GM23338 (cell line): ENCODE data around the gene KCTD15. TPM values are rescaled to one million over a fixed set of nuclear protein-coding genes. Genes with fewer than 3 reads are reported as not detected.

Experiments
- ATAC-seq: fragments of 200-7000 bp; cut with Tn5 transposase; 3 replicates; pipeline ENCODE4 v1.9.1; 2020
- DNase-seq: peaks from one replicate; pipeline ENCODE4 v3.0.0-alpha.2; 2015; ENCODE audit warnings: low spot score
- H2AFZ ChIP-seq: fragments of 200-600 bp; sonication (generic); 2 replicates; pipeline ENCODE4 v1.8.0; 2016; ENCODE audit warnings: antibody characterized with exemption, mild to moderate bottlenecking, moderate library complexity
- H3F3A ChIP-seq: fragments of 200-600 bp; sonication (generic); replicated peaks from 2 replicates; pipeline ENCODE4 v1.8.0; 2017; ENCODE audit warnings: antibody characterized with exemption, mixed run types, low read depth
- H3K27ac ChIP-seq: fragments of 200-600 bp; sonication (generic); 2 replicates; pipeline ENCODE4 v1.6.1; 2016; ENCODE audit warnings: low read depth
- H3K27me3 ChIP-seq: fragments of 200-600 bp; sonication (generic); 2 replicates; pipeline ENCODE4 v1.8.0; 2016; ENCODE audit warnings: mild to moderate bottlenecking, mixed run types, moderate library complexity; ENCODE audit not compliant: insufficient read depth
- H3K36me3 ChIP-seq: fragments of 200-600 bp; sonication (generic); 2 replicates; pipeline ENCODE4 v1.8.0; 2016; ENCODE audit warnings: mild to moderate bottlenecking; ENCODE audit not compliant: insufficient read depth
- H3K4me1 ChIP-seq: fragments of 200-600 bp; sonication (generic); 2 replicates; pipeline ENCODE4 v1.8.0; 2016; ENCODE audit warnings: mild to moderate bottlenecking, moderate library complexity; ENCODE audit not compliant: insufficient read depth
- H3K4me2 ChIP-seq: fragments of 200-600 bp; sonication (generic); 2 replicates; pipeline ENCODE4 v1.7.1; 2017; ENCODE audit warnings: mixed run types
- H3K4me3 ChIP-seq: fragments of 200-600 bp; sonication (generic); 2 replicates; pipeline ENCODE4 v1.6.1; 2016; ENCODE audit warnings: mixed run types
- H3K79me2 ChIP-seq: fragments of 200-600 bp; sonication (generic); replicated peaks from 2 replicates; pipeline ENCODE4 v1.8.0; 2017; ENCODE audit warnings: mild to moderate bottlenecking; ENCODE audit not compliant: insufficient read depth
- H3K9me2 ChIP-seq: fragments of 200-600 bp; sonication (generic); 2 replicates; pipeline ENCODE4 v1.8.0; 2017; ENCODE audit not compliant: insufficient read depth
- H4K20me1 ChIP-seq: fragments of 200-600 bp; sonication (generic); replicated peaks from 2 replicates; pipeline ENCODE4 v1.8.0; 2017; ENCODE audit warnings: mild to moderate bottlenecking; ENCODE audit not compliant: insufficient read depth
- H3K27ac Mint-ChIP-seq: 2 replicates; pipeline ENCODE4 v1.8.0; 2020; ENCODE audit warnings: inconsistent platforms, mild to moderate bottlenecking, moderate library complexity, mixed read lengths
- H3K27me3 Mint-ChIP-seq: 3 replicates; pipeline ENCODE4 v1.8.0; 2022; ENCODE audit warnings: low read depth, mild to moderate bottlenecking, moderate library complexity, mixed read lengths, inconsistent platforms; ENCODE audit not compliant: insufficient read depth, poor library complexity
- H3K36me3 Mint-ChIP-seq: 3 replicates; pipeline ENCODE4 v1.8.0; 2021; ENCODE audit warnings: low read depth, mild to moderate bottlenecking, inconsistent platforms, moderate library complexity, mixed read lengths
- H3K4me1 Mint-ChIP-seq: 3 replicates; pipeline ENCODE4 v1.8.0; 2020; ENCODE audit warnings: mild to moderate bottlenecking, inconsistent platforms, mixed read lengths
- H3K4me3 Mint-ChIP-seq: 3 replicates; pipeline ENCODE4 v1.8.0; 2021; ENCODE audit warnings: moderate library complexity, mild to moderate bottlenecking, inconsistent platforms, mixed read lengths
- H3K9me3 Mint-ChIP-seq: 3 replicates; pipeline ENCODE4 v1.8.0; 2020; ENCODE audit warnings: moderate library complexity, mild to moderate bottlenecking, inconsistent platforms, mixed read lengths
- CREB1 ChIP-seq: fragments of 250-450 bp; sonication (Bioruptor Pico); IDR thresholded peaks from 2 replicates; pipeline ENCODE4 v1.5.0; 2020; ENCODE audit warnings: low read depth, mild to moderate bottlenecking, moderate library complexity
- ETS1 ChIP-seq: IDR thresholded peaks from 2 replicates; pipeline ENCODE4 v1.6.1; 2016; ENCODE audit warnings: antibody characterized with exemption
- EZH2 ChIP-seq: fragments of 200-600 bp; sonication (generic); IDR thresholded peaks from one replicate; pipeline ENCODE4 v1.8.0; 2017; ENCODE audit warnings: antibody characterized with exemption, mild to moderate bottlenecking, low read depth; ENCODE audit not compliant: unreplicated experiment
- EZH2phosphoT487 ChIP-seq: fragments of 200-600 bp; sonication (generic); IDR thresholded peaks from one replicate; pipeline ENCODE4 v1.8.1; 2018; ENCODE audit warnings: antibody characterized with exemption; ENCODE audit not compliant: unreplicated experiment
- NANOG ChIP-seq: IDR thresholded peaks from 2 replicates; pipeline ENCODE4 v1.6.1; 2016; ENCODE audit warnings: antibody characterized with exemption, borderline replicate concordance
- POLR2AphosphoS5 ChIP-seq: IDR thresholded peaks from 2 replicates; pipeline ENCODE4 v1.6.1; 2016; ENCODE audit warnings: antibody characterized with exemption, low read depth
- REST ChIP-seq: IDR thresholded peaks from one replicate; pipeline ENCODE4 v1.6.1; 2018; ENCODE audit warnings: antibody characterized with exemption; ENCODE audit not compliant: unreplicated experiment
- STAT1 ChIP-seq: IDR thresholded peaks from one replicate; pipeline ENCODE4 v1.6.1; 2016; ENCODE audit warnings: antibody characterized with exemption; ENCODE audit not compliant: unreplicated experiment
- ZNF114 ChIP-seq: fragments of 250-450 bp; sonication (Bioruptor Pico); IDR thresholded peaks from 2 replicates; pipeline ENCODE4 v1.5.0; 2020; ENCODE audit warnings: mild to moderate bottlenecking, moderate library complexity
- ZNF331 ChIP-seq: fragments of 250-450 bp; sonication (Bioruptor Pico); IDR thresholded peaks from 2 replicates; pipeline ENCODE4 v1.5.0; 2020; ENCODE audit warnings: low read depth, mild to moderate bottlenecking, moderate library complexity
- polyA plus RNA-seq: library from polyadenylated mRNA; unstranded; fragments of >200 nt; fragmentation: Nextera tagmentation; extraction: Ambion mirVana; gene quantifications from 2 replicates; pipeline ENCODE4 v1.2.1, GENCODE V29; 2016
- total RNA-seq: library from RNA; depleted of rRNA; stranded (reverse); fragments of >200 nt; shearing (Covaris generic); gene quantifications from 2 replicates; pipeline ENCODE4 v1.2.3, GENCODE V29; 2014
- TF ChIP-seq, protein P1 (sequence below), 2 experiments: fragments of 200-600 bp in 1 of 2; sonication (generic) in 1 of 2; conservative IDR thresholded peaks; 2 replicates each; pipeline versions ENCODE4 v1.5.1 to v1.6.1; 2016 to 2017; ENCODE audit warnings: antibody characterized with exemption in 2 of 2, low read depth in 2 of 2, mild to moderate bottlenecking in 2 of 2, moderate library complexity in 1 of 2

KCTD15 gene
- total and polyA plus RNA-seq, 2 experiments from 2014 or later: 5.1 to 60.1 TPM

DNA sequence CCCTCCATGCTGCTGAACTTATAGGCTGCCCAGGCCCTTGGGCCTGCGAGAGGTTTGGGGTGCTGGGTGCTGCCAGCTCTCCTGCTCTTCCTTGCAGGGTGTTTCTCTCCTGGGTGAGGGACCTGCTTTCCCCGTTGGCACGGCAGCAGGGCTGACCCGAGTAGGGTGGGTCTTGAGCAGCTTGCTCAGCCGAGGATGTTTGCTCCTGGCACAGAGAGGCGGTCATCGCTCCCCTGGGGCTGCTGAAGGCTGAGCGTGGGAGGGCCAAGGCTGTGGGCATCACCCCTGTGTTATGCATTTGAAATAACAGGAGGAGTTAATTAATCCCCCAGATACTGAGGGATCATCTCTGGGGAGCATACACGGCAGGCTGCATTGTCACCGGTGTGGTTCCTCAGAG, 5.3 kb downstream of the KCTD15 start:
- Histone ChIP-seq H3K27ac (no peak overlapping the region), H3K4me1 (peaks cover 14% of the 10 kb centered on the region), H3K27me3 (no peaks in the 10 kb centered on the region), H3K4me3 (no peak overlapping the region), H4K20me1 (peaks cover 10% of the 10 kb centered on the region; the same call in 1 of the 2 replicates), H3F3A (0 out of 2 replicates have a peak, but pooled peaks cover 5% of the 10 kb centered on the region), H3K4me2 (no peak overlapping the region), H3K9me2 (no peaks in the 10 kb centered on the region), H3K79me2 (0 out of 2 replicates have a peak, but pooled peaks cover 11% of the 10 kb centered on the region), H2AFZ (no peak overlapping the region), H3K36me3 (peaks cover 3% of the 10 kb centered on the region)
- Mint-ChIP-seq H3K4me1 (peaks cover 18% of the 10 kb centered on the region), H3K27me3 (peaks cover 24% of the 10 kb centered on the region), H3K4me3 (no peak overlapping the region), H3K9me3 (no peaks in the 10 kb centered on the region; the same call in 2 of the 3 replicates), H3K27ac (no peak overlapping the region), H3K36me3 (peaks cover 68% of the 10 kb centered on the region)
- no peak for TF ChIP-seq CREB1 (CRISPR knock-in tag)
- no peak for TF ChIP-seq ZNF331 (CRISPR knock-in tag)
- TF ChIP-seq REST: no peak
- no peak for TF ChIP-seq POLR2AphosphoS5
- TF ChIP-seq ZNF114 (CRISPR knock-in tag): no peak
- TF ChIP-seq EZH2phosphoT487: no peak
- no peak for TF ChIP-seq NANOG
- TF ChIP-seq, protein P1, sequence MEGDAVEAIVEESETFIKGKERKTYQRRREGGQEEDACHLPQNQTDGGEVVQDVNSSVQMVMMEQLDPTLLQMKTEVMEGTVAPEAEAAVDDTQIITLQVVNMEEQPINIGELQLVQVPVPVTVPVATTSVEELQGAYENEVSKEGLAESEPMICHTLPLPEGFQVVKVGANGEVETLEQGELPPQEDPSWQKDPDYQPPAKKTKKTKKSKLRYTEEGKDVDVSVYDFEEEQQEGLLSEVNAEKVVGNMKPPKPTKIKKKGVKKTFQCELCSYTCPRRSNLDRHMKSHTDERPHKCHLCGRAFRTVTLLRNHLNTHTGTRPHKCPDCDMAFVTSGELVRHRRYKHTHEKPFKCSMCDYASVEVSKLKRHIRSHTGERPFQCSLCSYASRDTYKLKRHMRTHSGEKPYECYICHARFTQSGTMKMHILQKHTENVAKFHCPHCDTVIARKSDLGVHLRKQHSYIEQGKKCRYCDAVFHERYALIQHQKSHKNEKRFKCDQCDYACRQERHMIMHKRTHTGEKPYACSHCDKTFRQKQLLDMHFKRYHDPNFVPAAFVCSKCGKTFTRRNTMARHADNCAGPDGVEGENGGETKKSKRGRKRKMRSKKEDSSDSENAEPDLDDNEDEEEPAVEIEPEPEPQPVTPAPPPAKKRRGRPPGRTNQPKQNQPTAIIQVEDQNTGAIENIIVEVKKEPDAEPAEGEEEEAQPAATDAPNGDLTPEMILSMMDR (conservative IDR thresholded peaks at IDR 0.05; ENCODE audit: low read depth in 2 of 2): no peak
- no peak for TF ChIP-seq EZH2
- no peak for TF ChIP-seq ETS1
- TF ChIP-seq STAT1: no peak
- ATAC-seq (no peak), DNase-seq (no peak)
